Body of pancreas (tissue), 4 donors: ENCODE measurements around the gene SUPT3H. TPM values are rescaled to one million over a fixed set of nuclear protein-coding genes. Genes with fewer than 3 reads are reported as not detected.

Experiments used
- ATAC-seq: fragments of 150-250 bp; one replicate; pipeline ENCODE4 v1.9.1; 2016
- DNase-seq, 4 donors: peaks; one replicate each; pipeline ENCODE4 v3.0.0-alpha.2; 2019
- H3K27ac ChIP-seq, 4 donors: fragments of 200-600 bp; sonication (generic); 1 replicate in 3 of 4; 2 replicates in 1 of 4; pipeline versions ENCODE4 v1.5.1 to v1.6.1; 2016 to 2019; ENCODE audit warnings: mild to moderate bottlenecking in 1 of 4, mixed read lengths in 1 of 4, moderate library complexity in 1 of 4
- H3K27me3 ChIP-seq, 2 donors: fragments of 200-600 bp; sonication (generic); one replicate each; pipeline ENCODE4 v1.6.0; 2016; ENCODE audit warnings: mild to moderate bottlenecking in 1 of 2
- H3K36me3 ChIP-seq, 2 donors: fragments of 200-600 bp; sonication (generic); replicated peaks in 1 of 2; 2 replicates each; pipeline ENCODE4 v1.5.1; 2016; ENCODE audit warnings: low read depth in 2 of 2; ENCODE audit not compliant: insufficient read depth in 1 of 2
- H3K4me1 ChIP-seq: fragments of 200-600 bp; sonication (generic); one replicate; pipeline ENCODE4 v1.6.0; 2016
- H3K4me3 ChIP-seq, 2 donors: fragments of 200-600 bp; sonication (generic); 1 replicate in 1 of 2; 2 replicates in 1 of 2; pipeline ENCODE4 v1.5.1; 2016 to 2019
- H3K9me3 ChIP-seq, 3 donors: fragments of 200-600 bp; sonication (generic); 1 replicate in 2 of 3; 2 replicates in 1 of 3; pipeline ENCODE4 v1.5.1; 2016
- CTCF ChIP-seq, 7 experiments: fragments of 450-650 bp in 4 of 7; fragments of 200-600 bp in 3 of 7; sonication (generic) in 3 of 7; IDR thresholded peaks; one replicate each; pipeline ENCODE4 v1.5.1; 2016 to 2019; ENCODE audit warnings: antibody characterized with exemption in 7 of 7
- POLR2A ChIP-seq, 3 donors: fragments of 450-650 bp; IDR thresholded peaks; one replicate each; pipeline ENCODE4 v1.6.1; 2016; ENCODE audit warnings: antibody characterized with exemption in 3 of 3, mild to moderate bottlenecking in 2 of 3
- WGBS, 2 donors: methylation state at CpG; one replicate each; pipeline ENCODE4 v1.1.5; 2017; 5-methylcytosine and 5-hydroxymethylcytosine counted together
- intact Hi-C: fragments of 100-400 bp; cut with DNase I; formaldehyde crosslinking; loops from one replicate; pipeline ENCODE4 v1.15.1; 2023
- total RNA-seq, 2 donors: library from RNA; depleted of rRNA; stranded (reverse); fragments of >200 nt; gene quantifications; one replicate each; pipeline ENCODE4 v1.1.0, GENCODE V29; 2016

The SUPT3H gene
- total RNA-seq, 2 donors from 2014 or later: 4.9 to 6.7 TPM

GRCh38 chr6:44954281-44954680 is 423.5 kb downstream of the SUPT3H start:
- no peak for DNase-seq
- Histone ChIP-seq H3K27me3 (no peaks in the 10 kb centered on the region), H3K4me1 (no peaks in the 10 kb centered on the region), H3K36me3 (no peaks in the 10 kb centered on the region), H3K9me3 (no peaks in the 10 kb centered on the region), H3K27ac (no peak overlapping the region), H3K4me3 (no peak overlapping the region)
- 86 to 89% methylated on average over 4 of the region's 4 CpGs for WGBS, 2 donors
- TF ChIP-seq CTCF (IDR thresholded peaks at IDR 0.05) (no peak), POLR2A (IDR thresholded peaks at IDR 0.05) (no peak)
- intact Hi-C loops: no loop called here
- ATAC-seq: no peak

- ATAC-seq: no peak
- whole genome bisulfite sequencing, 2 donors: 96 to 100% methylated on average over 2 of the region's 2 CpGs
These were observed 426.4 kb downstream of the SUPT3H start for GRCh38 chr6:44951253-44951747.

GRCh38 chr6:44949596-44950201 is 428.0 kb downstream of the SUPT3H start:
- intact Hi-C loops: no loop called here
- no peaks in the 10 kb centered on the region for H3K36me3 ChIP-seq
- no peak for TF ChIP-seq POLR2A (IDR thresholded peaks at IDR 0.05)
- TF ChIP-seq CTCF (IDR thresholded peaks at IDR 0.05): no peak
- no peaks in the 10 kb centered on the region for H3K9me3 ChIP-seq
- no peak overlapping the region for H3K27ac ChIP-seq
- H3K4me1 ChIP-seq: no peaks in the 10 kb centered on the region
- DNase-seq: no peak
- H3K27me3 ChIP-seq: no peaks in the 10 kb centered on the region
- no peak for ATAC-seq
- H3K4me3 ChIP-seq: no peak overlapping the region

More at GRCh38 chr6:44951253-44951747, 426.4 kb downstream of the SUPT3H start:
- Histone ChIP-seq H3K27ac (no peak overlapping the region), H3K36me3 (no peaks in the 10 kb centered on the region), H3K9me3 (no peaks in the 10 kb centered on the region), H3K4me3 (no peak overlapping the region), H3K4me1 (no peaks in the 10 kb centered on the region), H3K27me3 (no peaks in the 10 kb centered on the region)
- intact Hi-C loops: no loop called here
- TF ChIP-seq POLR2A (IDR thresholded peaks at IDR 0.05): no peak
- TF ChIP-seq CTCF (IDR thresholded peaks at IDR 0.05): no peak
- DNase-seq: no peak

- 78 to 94% methylated on average over 3 of the region's 3 CpGs for WGBS, 2 donors
- H3K27me3 ChIP-seq: no peaks in the 10 kb centered on the region
- DNase-seq (no peak), ATAC-seq (no peak)
- H3K36me3 ChIP-seq: no peaks in the 10 kb centered on the region
- no peaks in the 10 kb centered on the region for H3K4me1 ChIP-seq
- H3K9me3 ChIP-seq: no peaks in the 10 kb centered on the region
- no peak overlapping the region for H3K4me3 ChIP-seq
- H3K27ac ChIP-seq: no peak overlapping the region
- TF ChIP-seq CTCF (IDR thresholded peaks at IDR 0.05): no peak
- no peak for TF ChIP-seq POLR2A (IDR thresholded peaks at IDR 0.05)
- intact Hi-C loops: no loop called here
These were observed 434.2 kb downstream of the SUPT3H start for GRCh38 chr6:44943541-44943940.

GRCh38 chr6:44942798-44943197 is 434.9 kb downstream of the SUPT3H start:
- Histone ChIP-seq H3K4me1 (no peaks in the 10 kb centered on the region), H3K9me3 (no peaks in the 10 kb centered on the region), H3K27me3 (no peaks in the 10 kb centered on the region), H3K27ac (no peak overlapping the region), H3K4me3 (no peak overlapping the region), H3K36me3 (no peaks in the 10 kb centered on the region)
- 74 to 97% methylated on average over 1 of the region's 1 CpG for WGBS, 2 donors
- no peak for DNase-seq
- TF ChIP-seq CTCF (IDR thresholded peaks at IDR 0.05): no peak
- no peak for TF ChIP-seq POLR2A (IDR thresholded peaks at IDR 0.05)
- no peak for ATAC-seq
- intact Hi-C loops: no loop called here
